Dermis blood vessel endothelial cell (primary cell): ENCODE data around the gene ADAM30. TPM values are rescaled to one million over a fixed set of nuclear protein-coding genes. Genes with fewer than 3 reads are reported as not detected.

Source experiments
- DNase-seq: peaks from one replicate; pipeline ENCODE4 v3.0.0; 2010
- total RNA-seq: library from RNA; depleted of rRNA; stranded (reverse); fragments of >200 nt; gene quantifications from 2 replicates; pipeline ENCODE4 v1.2.3, GENCODE V29; 2014

Gene ADAM30
- total RNA-seq, 1 donor from 2014 or later, result not detected

DNA sequence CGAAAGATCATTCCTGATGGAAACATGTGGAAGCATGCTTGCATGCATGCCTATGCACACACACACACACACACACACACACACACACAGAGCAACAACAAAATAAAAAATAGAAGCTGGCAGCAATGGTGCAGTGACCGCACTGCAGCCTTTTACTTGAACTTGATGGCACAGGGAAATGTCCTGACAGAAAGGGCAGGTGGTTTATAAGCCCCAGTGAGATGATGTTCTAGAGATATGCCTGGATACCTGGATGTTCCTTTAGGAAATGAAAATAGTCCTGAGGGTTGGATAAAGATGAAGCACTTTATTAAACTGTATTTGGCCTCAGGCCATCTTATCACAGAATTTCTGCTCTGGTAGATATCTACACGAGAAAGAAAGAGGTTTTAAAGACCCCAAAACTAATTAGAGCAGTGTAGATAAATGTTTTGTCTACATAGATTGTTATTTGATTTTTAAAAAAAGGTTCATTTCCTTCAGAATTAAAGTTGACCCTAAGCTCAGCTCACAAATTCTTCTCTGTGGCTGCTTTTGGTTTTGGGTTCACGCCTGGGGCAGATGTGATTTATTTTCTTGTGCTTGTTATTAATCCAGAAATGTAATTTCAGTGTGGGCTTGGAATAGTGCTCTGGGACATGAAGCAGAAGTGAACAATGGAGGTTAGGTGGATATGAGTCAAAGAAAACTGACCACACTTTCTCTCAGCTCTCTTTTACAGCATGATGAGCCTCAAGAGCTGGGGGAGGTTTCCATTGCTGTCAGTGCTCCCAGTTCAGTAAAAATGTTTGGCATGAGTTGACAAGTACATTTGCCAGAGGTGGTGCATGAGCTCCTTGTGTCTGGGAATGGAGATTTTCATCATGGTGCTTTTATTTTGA is 22.9 kb downstream of the ADAM30 start:
- DNase-seq, result no peak

- no peak for DNase-seq
Observed at GRCh38 chr1:119871881-119872280, 24.4 kb downstream of the ADAM30 start.

GRCh38 chr1:119870917-119871596 is 25.3 kb downstream of the ADAM30 start:
- peak; percentile 72 for DNase-seq

- no peak for DNase-seq
Observed at GRCh38 chr1:119869995-119870394, 26.3 kb downstream of the ADAM30 start.

DNA sequence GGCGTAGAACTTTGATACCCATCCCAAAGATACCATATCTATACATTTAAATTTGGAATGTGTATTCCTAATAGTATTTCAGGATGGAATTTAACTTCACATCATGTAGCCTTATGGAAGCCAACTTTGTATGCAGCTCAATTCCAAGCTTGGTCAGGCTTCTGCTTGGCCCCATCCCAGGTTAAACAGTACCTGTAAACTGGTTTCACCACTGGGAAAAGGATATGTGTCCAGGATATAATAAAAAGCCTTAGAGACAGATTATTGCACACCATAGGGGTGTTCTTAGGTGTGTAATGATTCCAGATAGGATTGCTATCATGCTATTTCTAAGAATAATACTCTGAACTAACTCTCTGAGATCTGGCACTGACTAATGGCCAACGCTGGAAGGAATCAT is 28.1 kb downstream of the ADAM30 start:
- DNase-seq, result no peak

GRCh38 chr1:119866451-119866850 is 29.9 kb downstream of the ADAM30 start:
- no peak for DNase-seq

- DNase-seq, result no peak
Observed at GRCh38 chr1:119865627-119866026, 30.7 kb downstream of the ADAM30 start.

- no peak for DNase-seq
Observed at GRCh38 chr1:119862276-119862675, 34.0 kb downstream of the ADAM30 start.

- no peak for DNase-seq
Observed at GRCh38 chr1:119861547-119861946, 34.8 kb downstream of the ADAM30 start.

- peak; percentile 71 for DNase-seq
Observed at GRCh38 chr1:119859647-119860046, 36.7 kb downstream of the ADAM30 start.

DNA sequence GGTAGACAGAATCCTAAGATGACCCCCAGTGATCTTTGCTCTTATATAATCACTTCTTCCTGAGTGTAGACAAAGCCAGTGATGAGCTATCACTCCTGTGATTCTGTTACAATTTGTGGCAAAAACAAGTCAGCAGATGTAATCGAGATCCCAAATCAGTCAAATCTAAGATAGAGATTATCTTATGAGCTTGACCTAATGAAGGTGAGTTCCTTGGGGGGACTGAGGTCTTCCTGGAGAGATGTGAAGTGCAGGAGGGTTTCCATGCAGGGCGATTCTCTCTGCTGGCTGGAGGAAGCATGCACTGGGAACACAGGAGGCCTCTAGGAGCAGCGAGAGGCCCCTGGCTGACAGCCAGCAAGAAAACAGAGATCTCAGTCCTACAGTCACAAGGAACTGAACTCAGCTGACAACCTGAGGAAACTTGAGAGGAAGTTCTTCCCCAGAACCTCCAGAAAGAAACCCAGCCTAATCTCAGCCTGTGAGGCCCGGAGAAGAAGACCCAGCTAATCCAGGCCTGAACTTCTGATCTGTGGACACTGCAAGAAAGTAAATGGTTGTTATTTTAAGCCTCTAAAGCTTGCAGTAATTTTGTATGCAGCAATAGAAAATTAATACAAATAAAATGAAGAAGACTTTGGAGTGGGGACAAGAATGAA is 37.6 kb downstream of the ADAM30 start:
- DNase-seq, result peak; percentile 10

DNA sequence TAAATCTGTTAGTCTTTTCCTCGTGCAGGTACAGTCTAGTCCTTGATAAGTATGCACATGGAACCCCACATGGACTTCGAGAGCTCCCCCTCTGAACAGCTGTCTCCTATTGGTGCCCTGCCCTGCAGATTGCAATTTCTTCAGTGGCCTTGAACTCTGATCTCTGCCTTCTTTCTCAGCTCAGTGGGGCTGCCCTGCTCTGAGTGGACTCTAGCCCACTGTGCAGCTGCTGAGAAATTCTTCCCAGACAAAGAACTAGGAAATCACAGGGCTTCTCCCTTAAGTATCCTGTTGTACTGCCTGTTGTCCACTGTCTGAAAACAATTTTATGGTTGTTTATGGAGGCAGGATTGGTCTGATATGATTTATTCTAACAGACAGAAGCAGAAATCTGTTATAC is 38.2 kb downstream of the ADAM30 start:
- no peak for DNase-seq

GRCh38 chr1:119853155-119853554 is 43.2 kb downstream of the ADAM30 start:
- no peak for DNase-seq

GRCh38 chr1:119844206-119844605 is 52.1 kb downstream of the ADAM30 start:
- peak; percentile 5 for DNase-seq

Other genes starting within 250 kb of the ADAM30 start
- gene ZNF697, start 248.2 kb downstream of the ADAM30 start, total RNA-seq, result 21.1 and 23.1 TPM in 2 replicates
- 1.4 and 6.8 TPM in 2 replicates for gene PHGDH, start 184.6 kb downstream of the ADAM30 start, total RNA-seq
- gene HMGCS2, start 127.6 kb downstream of the ADAM30 start, total RNA-seq, result not detected in 2 replicates
- gene REG4, start 85.1 kb downstream of the ADAM30 start, total RNA-seq, result not detected in 2 replicates
- gene NOTCH2, start 173.1 kb upstream of the ADAM30 start, total RNA-seq, result 5.1 and 12.8 TPM in 2 replicates